Measurements from ENCODE around the gene COL6A2.

GRCh38 chr21:46159390-46159789 lies 61.5 kb downstream of the COL6A2 start:
- no peak for TF ChIP-seq CTCF (IDR thresholded peaks at IDR 0.05 in 2 of 3, conservative IDR thresholded peaks at IDR 0.05 in 1 of 3; ENCODE audit: borderline replicate concordance in 1 of 3, insufficient read depth in 1 of 3, low read depth in 2 of 3, low read length in 2 of 3)
- TF ChIP-seq YY1 (IDR thresholded peaks at IDR 0.05; ENCODE audit: extremely low read depth, insufficient replicate concordance, low read depth, low read length), result no peak
- no peak for TF ChIP-seq POLR2A (IDR thresholded peaks at IDR 0.05; ENCODE audit: borderline replicate concordance, extremely low read depth, insufficient read depth, insufficient read length)
- TF ChIP-seq SIN3A (IDR thresholded peaks at IDR 0.05; ENCODE audit: low read depth), result no peak
- no peak for TF ChIP-seq ZNF274 (IDR thresholded peaks at IDR 0.05; ENCODE audit: low read depth, low read length)
- no peak for TF ChIP-seq POLR2AphosphoS5 (IDR thresholded peaks at IDR 0.05; ENCODE audit: low read depth, low read length)
- TF ChIP-seq EZH2 (IDR thresholded peaks at IDR 0.05), result no peak
- no peak for TF ChIP-seq SRF (IDR thresholded peaks at IDR 0.05; ENCODE audit: low read depth)
- TF ChIP-seq REST (IDR thresholded peaks at IDR 0.05; ENCODE audit: low read depth), result no peak
- TF ChIP-seq, protein P1, sequence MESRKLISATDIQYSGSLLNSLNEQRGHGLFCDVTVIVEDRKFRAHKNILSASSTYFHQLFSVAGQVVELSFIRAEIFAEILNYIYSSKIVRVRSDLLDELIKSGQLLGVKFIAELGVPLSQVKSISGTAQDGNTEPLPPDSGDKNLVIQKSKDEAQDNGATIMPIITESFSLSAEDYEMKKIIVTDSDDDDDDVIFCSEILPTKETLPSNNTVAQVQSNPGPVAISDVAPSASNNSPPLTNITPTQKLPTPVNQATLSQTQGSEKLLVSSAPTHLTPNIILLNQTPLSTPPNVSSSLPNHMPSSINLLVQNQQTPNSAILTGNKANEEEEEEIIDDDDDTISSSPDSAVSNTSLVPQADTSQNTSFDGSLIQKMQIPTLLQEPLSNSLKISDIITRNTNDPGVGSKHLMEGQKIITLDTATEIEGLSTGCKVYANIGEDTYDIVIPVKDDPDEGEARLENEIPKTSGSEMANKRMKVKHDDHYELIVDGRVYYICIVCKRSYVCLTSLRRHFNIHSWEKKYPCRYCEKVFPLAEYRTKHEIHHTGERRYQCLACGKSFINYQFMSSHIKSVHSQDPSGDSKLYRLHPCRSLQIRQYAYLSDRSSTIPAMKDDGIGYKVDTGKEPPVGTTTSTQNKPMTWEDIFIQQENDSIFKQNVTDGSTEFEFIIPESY (IDR thresholded peaks at IDR 0.05; ENCODE audit: extremely low read depth, insufficient replicate concordance, low read length), result no peak
- TF ChIP-seq, protein P2, sequence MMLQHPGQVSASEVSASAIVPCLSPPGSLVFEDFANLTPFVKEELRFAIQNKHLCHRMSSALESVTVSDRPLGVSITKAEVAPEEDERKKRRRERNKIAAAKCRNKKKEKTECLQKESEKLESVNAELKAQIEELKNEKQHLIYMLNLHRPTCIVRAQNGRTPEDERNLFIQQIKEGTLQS (IDR thresholded peaks at IDR 0.05), result no peak

All from HCT116 (cell line).